ENCODE measurements around the gene ALKBH6. TPM values are rescaled to one million over a fixed set of nuclear protein-coding genes. Genes with fewer than 3 reads are reported as not detected.
"Not testable (repeated sequence)": the region's sequence is repeated elsewhere in the genome, so short reads cannot be mapped to it uniquely, and the experiment has no call there.

ALKBH6 gene
- total RNA-seq, 1 experiment from 2014 or later, result 26.1 TPM

GRCh38 chr19:36041092-36041491 is 27.1 kb upstream of the ALKBH6 start:
- not testable (repeated sequence) for DNase-seq, H3K4me3 ChIP-seq, H3K27me3 ChIP-seq, H3K9me3 ChIP-seq, H3K36me3 ChIP-seq

- Histone ChIP-seq H3K36me3 (no peaks in the 10 kb centered on the region; the same call in 1 of the 2 replicates), H3K9me3 (no peaks in the 10 kb centered on the region), H3K27me3 (no peaks in the 10 kb centered on the region), H3K4me3 (no peak overlapping the region)
- no peak for DNase-seq
Observed at GRCh38 chr19:36040495-36040894, 26.5 kb upstream of the ALKBH6 start.

GRCh38 chr19:36032251-36033104 is 18.5 kb upstream of the ALKBH6 start, which contains the start of gene CLIP3:
Gene CLIP3, minus strand, starts transcription at chr19:36032873. Its CDS starts 516 bp downstream, at chr19:36032357.
- Histone ChIP-seq H3K4me3 (no peak within 1 kb of the TSS), H3K9me3 (no peaks in the 10 kb centered on the region), H3K27me3 (no peaks in the 10 kb centered on the region), H3K36me3 (no peaks in the 10 kb centered on the region; the same call in 1 of the 2 replicates)
- DNase-seq, result no peak

- Histone ChIP-seq H3K4me3 (no peak overlapping the region), H3K27me3 (no peaks in the 10 kb centered on the region), H3K9me3 (no peaks in the 10 kb centered on the region), H3K36me3 (no peaks in the 10 kb centered on the region; the same call in 1 of the 2 replicates)
- DNase-seq, result no peak
Observed at GRCh38 chr19:36031308-36031707, 17.3 kb upstream of the ALKBH6 start.

GRCh38 chr19:36030264-36031148 is 16.5 kb upstream of the ALKBH6 start:
- no peak for DNase-seq
- H3K9me3 ChIP-seq, result no peaks in the 10 kb centered on the region
- H3K36me3 ChIP-seq, result no peaks in the 10 kb centered on the region; the same call in 1 of the 2 replicates
- no peaks in the 10 kb centered on the region for H3K27me3 ChIP-seq
- H3K4me3 ChIP-seq, result no peak overlapping the region

- DNase-seq, result no peak
- H3K4me3 ChIP-seq, result no peak overlapping the region
- no peaks in the 10 kb centered on the region; the same call in 1 of the 2 replicates for H3K36me3 ChIP-seq
- H3K27me3 ChIP-seq, result no peaks in the 10 kb centered on the region
- H3K9me3 ChIP-seq, result no peaks in the 10 kb centered on the region
Observed at GRCh38 chr19:36028313-36029041, 14.5 kb upstream of the ALKBH6 start.

- Histone ChIP-seq H3K36me3 (no peaks in the 10 kb centered on the region; the same call in 1 of the 2 replicates), H3K4me3 (no peak overlapping the region), H3K9me3 (no peaks in the 10 kb centered on the region), H3K27me3 (no peaks in the 10 kb centered on the region)
- no peak for DNase-seq
Observed at GRCh38 chr19:36027696-36028095, 13.7 kb upstream of the ALKBH6 start.

- Histone ChIP-seq H3K36me3 (peaks cover 1% of the 10 kb centered on the region; the same call in 1 of the 2 replicates), H3K27me3 (no peaks in the 10 kb centered on the region), H3K9me3 (no peaks in the 10 kb centered on the region), H3K4me3 (no peak overlapping the region)
- DNase-seq, result no peak
Observed at GRCh38 chr19:36026091-36026876, 12.3 kb upstream of the ALKBH6 start.

- Histone ChIP-seq H3K27me3 (no peaks in the 10 kb centered on the region), H3K4me3 (no peak overlapping the region), H3K9me3 (no peaks in the 10 kb centered on the region), H3K36me3 (peaks cover 5% of the 10 kb centered on the region)
- DNase-seq, result no peak
Observed at GRCh38 chr19:36025541-36025940, 11.5 kb upstream of the ALKBH6 start.

GRCh38 chr19:36023432-36023831 is 9.4 kb upstream of the ALKBH6 start:
- Histone ChIP-seq H3K9me3 (no peaks in the 10 kb centered on the region), H3K36me3 (peaks cover 5% of the 10 kb centered on the region), H3K4me3 (no peak overlapping the region), H3K27me3 (no peaks in the 10 kb centered on the region)
- DNase-seq, result no peak

GRCh38 chr19:36019061-36019670 is 5.2 kb upstream of the ALKBH6 start:
- Histone ChIP-seq H3K27me3 (no peaks in the 10 kb centered on the region), H3K4me3 (no peak overlapping the region), H3K36me3 (peaks cover 5% of the 10 kb centered on the region), H3K9me3 (no peaks in the 10 kb centered on the region)
- no peak for DNase-seq

- Histone ChIP-seq H3K4me3 (peak overlapping the region; percentile 90), H3K36me3 (peaks cover 3% of the 10 kb centered on the region; the same call in 1 of the 2 replicates), H3K9me3 (no peaks in the 10 kb centered on the region), H3K27me3 (no peaks in the 10 kb centered on the region)
- DNase-seq, result no peak
Observed at GRCh38 chr19:36013280-36014011, 567 bp downstream of the ALKBH6 start.

GRCh38 chr19:36010402-36010801 is 3.6 kb downstream of the ALKBH6 start:
- no peak for DNase-seq
- Histone ChIP-seq H3K9me3 (no peaks in the 10 kb centered on the region), H3K36me3 (peaks cover 3% of the 10 kb centered on the region; the same call in 1 of the 2 replicates), H3K27me3 (no peaks in the 10 kb centered on the region), H3K4me3 (no peak overlapping the region)

GRCh38 chr19:36009633-36010379 is 4.2 kb downstream of the ALKBH6 start:
- DNase-seq, result no peak
- Histone ChIP-seq H3K9me3 (no peaks in the 10 kb centered on the region), H3K4me3 (peak overlapping the region; percentile 25), H3K27me3 (no peaks in the 10 kb centered on the region), H3K36me3 (peaks cover 3% of the 10 kb centered on the region; the same call in 1 of the 2 replicates)

Data from MG63 (cell line).